ENCODE results near the gene SHISA7.

Gene SHISA7

GRCh38 chr19:55465460-55466240, 22.6 kb upstream of the SHISA7 start:
- H3K4me3 ChIP-seq (ENCODE audit: low read depth, low read length) = no peak overlapping the region
- no peak for DNase-seq (ENCODE audit: low read depth)

- DNase-seq (ENCODE audit: low read depth) = no peak
- H3K4me3 ChIP-seq (ENCODE audit: low read depth, low read length) = no peak within 1 kb of the TSS
These were observed 21.6 kb upstream of the SHISA7 start, which contains the start of gene C19orf85 for GRCh38 chr19:55464662-55465054. Gene C19orf85, minus strand, starts transcription at chr19:55464751. Its CDS starts 197 bp downstream, at chr19:55464554.

- DNase-seq (ENCODE audit: low read depth) = no peak
- no peak overlapping the region for H3K4me3 ChIP-seq (ENCODE audit: low read depth, low read length)
These were observed 21.1 kb upstream of the SHISA7 start for GRCh38 chr19:55464039-55464661.

GRCh38 chr19:55463583-55464031, 20.5 kb upstream of the SHISA7 start:
- no peak overlapping the region for H3K4me3 ChIP-seq (ENCODE audit: low read depth, low read length)
- no peak for DNase-seq (ENCODE audit: low read depth)

GRCh38 chr19:55462722-55463121, 19.6 kb upstream of the SHISA7 start:
- DNase-seq (ENCODE audit: low read depth) = no peak
- H3K4me3 ChIP-seq (ENCODE audit: low read depth, low read length) = no peak overlapping the region

GRCh38 chr19:55461974-55462626, 19.0 kb upstream of the SHISA7 start:
- no peak for DNase-seq (ENCODE audit: low read depth)
- H3K4me3 ChIP-seq (ENCODE audit: low read depth, low read length) = peak overlapping the region; percentile 63

- peak; percentile 98 for DNase-seq (ENCODE audit: low read depth)
- peak within 1 kb of the TSS; percentile 91 for H3K4me3 ChIP-seq (ENCODE audit: low read depth, low read length)
These were observed 18.3 kb upstream of the SHISA7 start, which contains the start of gene ISOC2 for GRCh38 chr19:55461259-55461973. Gene ISOC2, minus strand, starts transcription at chr19:55461642. Its CDS starts 5,156 bp downstream, at chr19:55456486.

- DNase-seq (ENCODE audit: low read depth) = no peak
- peak overlapping the region; percentile 91 for H3K4me3 ChIP-seq (ENCODE audit: low read depth, low read length)
These were observed 17.7 kb upstream of the SHISA7 start for GRCh38 chr19:55460670-55461258.

GRCh38 chr19:55459950-55460657, 17.0 kb upstream of the SHISA7 start:
- DNase-seq (ENCODE audit: low read depth) = no peak
- H3K4me3 ChIP-seq (ENCODE audit: low read depth, low read length) = peak overlapping the region; percentile 91

- no peak overlapping the region for H3K4me3 ChIP-seq (ENCODE audit: low read depth, low read length)
These were observed 16.4 kb upstream of the SHISA7 start for GRCh38 chr19:55459551-55459949.

GRCh38 chr19:55457683-55458457, 14.8 kb upstream of the SHISA7 start:
- no peak for DNase-seq (ENCODE audit: low read depth)
- no peak overlapping the region for H3K4me3 ChIP-seq (ENCODE audit: low read depth, low read length)

More at GRCh38 chr19:55459551-55459949, 16.4 kb upstream of the SHISA7 start:
- no peak for DNase-seq (ENCODE audit: low read depth)

- H3K4me3 ChIP-seq (ENCODE audit: low read depth, low read length) = no peak overlapping the region
- DNase-seq (ENCODE audit: low read depth) = no peak
These were observed 13.2 kb upstream of the SHISA7 start for GRCh38 chr19:55456347-55456746.

GRCh38 chr19:55455576-55456235, 12.6 kb upstream of the SHISA7 start:
- no peak overlapping the region for H3K4me3 ChIP-seq (ENCODE audit: low read depth, low read length)
- DNase-seq (ENCODE audit: low read depth) = no peak

GRCh38 chr19:55454787-55455243, 11.7 kb upstream of the SHISA7 start:
- DNase-seq (ENCODE audit: low read depth) = no peak
- H3K4me3 ChIP-seq (ENCODE audit: low read depth, low read length) = no peak overlapping the region

GRCh38 chr19:55453511-55454260, 10.6 kb upstream of the SHISA7 start:
- no peak overlapping the region for H3K4me3 ChIP-seq (ENCODE audit: low read depth, low read length)
- no peak for DNase-seq (ENCODE audit: low read depth)

- DNase-seq (ENCODE audit: low read depth) = no peak
- peak overlapping the region; percentile 30 for H3K4me3 ChIP-seq (ENCODE audit: low read depth, low read length)
These were observed 9.7 kb upstream of the SHISA7 start for GRCh38 chr19:55452749-55453346.

Data from skeletal muscle cell (primary cell).